22Rv1 (cell line): ENCODE measurements around the gene ASCC2.

Source experiments
- ZFX ChIP-seq: fragments of 450-650 bp; IDR thresholded peaks from 2 replicates; pipeline ENCODE4 v1.6.1; 2017; ENCODE audit warnings: antibody characterized with exemption, borderline replicate concordance
- TF ChIP-seq, protein P1 (sequence below): fragments of 450-650 bp; IDR thresholded peaks from 2 replicates; pipeline ENCODE4 v1.5.1; 2017; ENCODE audit warnings: mild to moderate bottlenecking

DNA sequence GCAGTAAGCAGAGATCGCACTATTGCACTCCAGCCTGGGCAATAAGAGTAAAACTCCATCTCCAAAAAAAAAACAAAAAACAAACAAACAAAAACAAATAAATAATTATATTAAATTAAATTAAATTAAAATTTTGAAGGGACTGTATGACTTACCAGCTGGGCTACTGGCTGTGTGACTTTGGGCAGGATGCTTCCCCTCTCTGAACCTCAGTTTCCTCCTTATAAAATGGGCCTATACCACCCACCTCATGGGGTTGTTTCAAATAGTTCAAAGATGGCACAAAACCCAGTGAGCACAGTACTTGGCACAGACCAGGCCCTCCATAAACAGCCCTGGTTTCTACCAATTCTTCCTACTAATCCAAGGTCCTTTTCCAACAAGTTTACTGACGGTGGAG, 34.9 kb downstream of the ASCC2 start:
- TF ChIP-seq, protein P1, sequence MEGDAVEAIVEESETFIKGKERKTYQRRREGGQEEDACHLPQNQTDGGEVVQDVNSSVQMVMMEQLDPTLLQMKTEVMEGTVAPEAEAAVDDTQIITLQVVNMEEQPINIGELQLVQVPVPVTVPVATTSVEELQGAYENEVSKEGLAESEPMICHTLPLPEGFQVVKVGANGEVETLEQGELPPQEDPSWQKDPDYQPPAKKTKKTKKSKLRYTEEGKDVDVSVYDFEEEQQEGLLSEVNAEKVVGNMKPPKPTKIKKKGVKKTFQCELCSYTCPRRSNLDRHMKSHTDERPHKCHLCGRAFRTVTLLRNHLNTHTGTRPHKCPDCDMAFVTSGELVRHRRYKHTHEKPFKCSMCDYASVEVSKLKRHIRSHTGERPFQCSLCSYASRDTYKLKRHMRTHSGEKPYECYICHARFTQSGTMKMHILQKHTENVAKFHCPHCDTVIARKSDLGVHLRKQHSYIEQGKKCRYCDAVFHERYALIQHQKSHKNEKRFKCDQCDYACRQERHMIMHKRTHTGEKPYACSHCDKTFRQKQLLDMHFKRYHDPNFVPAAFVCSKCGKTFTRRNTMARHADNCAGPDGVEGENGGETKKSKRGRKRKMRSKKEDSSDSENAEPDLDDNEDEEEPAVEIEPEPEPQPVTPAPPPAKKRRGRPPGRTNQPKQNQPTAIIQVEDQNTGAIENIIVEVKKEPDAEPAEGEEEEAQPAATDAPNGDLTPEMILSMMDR = no peak
- TF ChIP-seq ZFX = no peak
